Upper lobe of left lung (tissue), 4 donors: ENCODE data around the gene TMPRSS12.

Source experiments
- EP300 ChIP-seq, 4 donors: sonication (generic); formaldehyde crosslinking; IDR thresholded peaks; one replicate each; pipeline ENCODE4 v1.5.1; 2017; ENCODE audit warnings: antibody characterized with exemption in 4 of 4, control low read depth in 2 of 4
- TF ChIP-seq, protein P1 (sequence below), 6 experiments: fragments of 450-650 bp in 4 of 6; fragments of 200-600 bp in 2 of 6; sonication (generic) in 2 of 6; IDR thresholded peaks; one replicate each; pipeline ENCODE4 v1.5.1; 2016 to 2019; ENCODE audit warnings: antibody characterized with exemption in 6 of 6

DNA sequence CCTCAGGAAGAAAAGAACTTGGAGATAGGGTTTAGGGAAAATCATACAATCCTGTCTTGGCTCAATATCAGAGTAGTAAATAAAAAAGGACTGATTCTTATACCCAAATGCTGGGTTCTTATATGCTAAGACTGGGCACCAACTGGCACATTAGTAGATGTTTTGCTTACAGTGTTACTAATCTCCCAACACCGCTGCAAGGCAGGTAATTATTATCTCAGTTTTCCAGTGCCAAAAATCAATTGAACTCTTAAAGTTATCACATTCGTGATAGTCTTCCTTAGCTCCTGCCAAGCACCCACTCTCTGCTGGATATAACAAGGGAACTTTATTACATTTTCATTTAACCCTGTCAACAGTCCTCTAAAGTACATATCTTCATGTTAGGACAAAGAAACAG is 84.6 kb downstream of the TMPRSS12 start:
- TF ChIP-seq, protein P1, sequence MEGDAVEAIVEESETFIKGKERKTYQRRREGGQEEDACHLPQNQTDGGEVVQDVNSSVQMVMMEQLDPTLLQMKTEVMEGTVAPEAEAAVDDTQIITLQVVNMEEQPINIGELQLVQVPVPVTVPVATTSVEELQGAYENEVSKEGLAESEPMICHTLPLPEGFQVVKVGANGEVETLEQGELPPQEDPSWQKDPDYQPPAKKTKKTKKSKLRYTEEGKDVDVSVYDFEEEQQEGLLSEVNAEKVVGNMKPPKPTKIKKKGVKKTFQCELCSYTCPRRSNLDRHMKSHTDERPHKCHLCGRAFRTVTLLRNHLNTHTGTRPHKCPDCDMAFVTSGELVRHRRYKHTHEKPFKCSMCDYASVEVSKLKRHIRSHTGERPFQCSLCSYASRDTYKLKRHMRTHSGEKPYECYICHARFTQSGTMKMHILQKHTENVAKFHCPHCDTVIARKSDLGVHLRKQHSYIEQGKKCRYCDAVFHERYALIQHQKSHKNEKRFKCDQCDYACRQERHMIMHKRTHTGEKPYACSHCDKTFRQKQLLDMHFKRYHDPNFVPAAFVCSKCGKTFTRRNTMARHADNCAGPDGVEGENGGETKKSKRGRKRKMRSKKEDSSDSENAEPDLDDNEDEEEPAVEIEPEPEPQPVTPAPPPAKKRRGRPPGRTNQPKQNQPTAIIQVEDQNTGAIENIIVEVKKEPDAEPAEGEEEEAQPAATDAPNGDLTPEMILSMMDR (IDR thresholded peaks at IDR 0.05) = no peak
- no peak for TF ChIP-seq EP300 (IDR thresholded peaks at IDR 0.05)
